Neural cell (in vitro differentiated cells): ENCODE measurements around the gene PEAR1. TPM values are rescaled to one million over a fixed set of nuclear protein-coding genes. Genes with fewer than 3 reads are reported as not detected.

Experiments
- H2AFZ ChIP-seq: fragments of 200-600, 300-800 bp; sonication (generic), shearing (Covaris generic); 2 replicates; pipeline ENCODE4 v1.6.0; 2014; ENCODE audit warnings: low read depth, mild to moderate bottlenecking, antibody characterized with exemption, low read length, moderate library complexity
- H3F3A ChIP-seq: fragments of 200-600 bp; shearing (Covaris generic); 2 replicates; pipeline ENCODE4 v1.6.1; 2016; ENCODE audit warnings: mild to moderate bottlenecking, moderate library complexity, mixed read lengths, antibody characterized with exemption, low read length; ENCODE audit not compliant: insufficient read depth, poor library complexity, severe bottlenecking
- H3K27ac ChIP-seq: fragments of 200-600, 300-800 bp; sonication (generic), shearing (Covaris generic); 2 replicates; pipeline ENCODE4 v1.5.1; 2014; ENCODE audit warnings: mild to moderate bottlenecking, low read length, moderate library complexity
- H3K27me3 ChIP-seq: fragments of 300-800, 200-600 bp; sonication (generic), shearing (Covaris generic); 2 replicates; pipeline ENCODE4 v1.6.0; 2014; ENCODE audit warnings: mild to moderate bottlenecking, low read depth, low read length, moderate library complexity; ENCODE audit not compliant: insufficient read depth
- H3K36me3 ChIP-seq: fragments of 300-800, 200-600 bp; sonication (generic), shearing (Covaris generic); 2 replicates; pipeline ENCODE4 v1.5.1; 2014; ENCODE audit warnings: mild to moderate bottlenecking, antibody characterized with exemption, low read length, moderate library complexity; ENCODE audit not compliant: insufficient read depth
- H3K4me2 ChIP-seq: fragments of 300-800, 200-600 bp; sonication (generic), shearing (Covaris generic); 2 replicates; pipeline ENCODE4 v1.6.0; 2014; ENCODE audit warnings: mild to moderate bottlenecking, low read length
- H3K4me3 ChIP-seq: fragments of 300-800, 200-600 bp; sonication (generic), shearing (Covaris generic); 2 replicates; pipeline ENCODE4 v1.5.1; 2014; ENCODE audit warnings: mild to moderate bottlenecking, low read length, moderate library complexity
- H3K79me2 ChIP-seq: fragments of 200-600 bp; shearing (Covaris generic); replicated peaks from 2 replicates; pipeline ENCODE4 v1.6.0; 2014; ENCODE audit warnings: mild to moderate bottlenecking, low read length, moderate library complexity; ENCODE audit not compliant: insufficient read depth
- H3K9ac ChIP-seq: fragments of 300-800, 200-600 bp; sonication (generic), shearing (Covaris generic); 2 replicates; pipeline ENCODE4 v1.6.1; 2016; ENCODE audit warnings: mild to moderate bottlenecking, low read length, mixed read lengths
- H3K9me2 ChIP-seq: fragments of 200-600 bp; shearing (Covaris generic); 2 replicates; pipeline ENCODE4 v1.6.1; 2016; ENCODE audit warnings: mild to moderate bottlenecking, low read length, mixed read lengths; ENCODE audit not compliant: insufficient read depth
- H3K9me3 ChIP-seq: fragments of 200-600, 300-800 bp; sonication (generic), shearing (Covaris generic); 2 replicates; pipeline ENCODE4 v1.6.1; 2016; ENCODE audit warnings: mild to moderate bottlenecking, mixed run types, low read length, moderate library complexity, mixed read lengths
- H4K20me1 ChIP-seq: fragments of 200-600 bp; shearing (Covaris generic); 2 replicates; pipeline ENCODE4 v1.6.1; 2016; ENCODE audit warnings: mild to moderate bottlenecking, mixed run types; ENCODE audit not compliant: insufficient read depth
- EP300 ChIP-seq: fragments of 450-650 bp; conservative IDR thresholded peaks from 2 replicates; pipeline ENCODE4 v1.6.1; 2014; ENCODE audit warnings: antibody characterized with exemption, mild to moderate bottlenecking, moderate library complexity; ENCODE audit not compliant: poor library complexity, severe bottlenecking
- EZH2 ChIP-seq: fragments of 200-600, 300-800 bp; shearing (Covaris generic), sonication (generic); IDR thresholded peaks from 2 replicates; pipeline ENCODE4 v1.6.1; 2014; ENCODE audit warnings: antibody characterized with exemption, low read length, borderline replicate concordance, mild to moderate bottlenecking; ENCODE audit not compliant: insufficient read depth, poor library complexity, severe bottlenecking
- MXI1 ChIP-seq: fragments of 450-650 bp; conservative IDR thresholded peaks from 2 replicates; pipeline ENCODE4 v1.6.1; 2014; ENCODE audit warnings: antibody characterized with exemption, mild to moderate bottlenecking; ENCODE audit not compliant: poor library complexity, severe bottlenecking
- POLR2AphosphoS5 ChIP-seq: IDR thresholded peaks from 2 replicates; pipeline ENCODE4 v1.6.1; 2012
- RAD21 ChIP-seq: fragments of 450-650 bp; conservative IDR thresholded peaks from 2 replicates; pipeline ENCODE4 v1.6.1; 2014; ENCODE audit warnings: antibody characterized with exemption, mild to moderate bottlenecking, moderate library complexity
- SMC3 ChIP-seq: fragments of 450-650 bp; conservative IDR thresholded peaks from 2 replicates; pipeline ENCODE4 v1.6.1; 2014; ENCODE audit warnings: antibody characterized with exemption, mild to moderate bottlenecking, moderate library complexity; ENCODE audit not compliant: poor library complexity
- TAF1 ChIP-seq: IDR thresholded peaks from 2 replicates; pipeline ENCODE4 v1.6.1; 2012; ENCODE audit warnings: low read depth
- polyA plus RNA-seq: library from polyadenylated mRNA; depleted of rRNA; stranded (reverse); fragments of >200 nt; gene quantifications from 2 replicates; pipeline ENCODE4 v1.2.3, GENCODE V29; 2014
- TF ChIP-seq, protein P1 (sequence below): IDR thresholded peaks from 2 replicates; pipeline ENCODE4 v1.6.1; 2012; ENCODE audit warnings: borderline replicate concordance
- TF ChIP-seq, protein P2 (sequence below): fragments of 450-650 bp; IDR thresholded peaks from 2 replicates; pipeline ENCODE4 v1.5.1; 2014; ENCODE audit warnings: antibody characterized with exemption, mild to moderate bottlenecking, moderate library complexity; ENCODE audit not compliant: poor library complexity, severe bottlenecking

PEAR1 gene
- polyA plus RNA-seq, 1 donor from 2014 or later, result not detected

DNA sequence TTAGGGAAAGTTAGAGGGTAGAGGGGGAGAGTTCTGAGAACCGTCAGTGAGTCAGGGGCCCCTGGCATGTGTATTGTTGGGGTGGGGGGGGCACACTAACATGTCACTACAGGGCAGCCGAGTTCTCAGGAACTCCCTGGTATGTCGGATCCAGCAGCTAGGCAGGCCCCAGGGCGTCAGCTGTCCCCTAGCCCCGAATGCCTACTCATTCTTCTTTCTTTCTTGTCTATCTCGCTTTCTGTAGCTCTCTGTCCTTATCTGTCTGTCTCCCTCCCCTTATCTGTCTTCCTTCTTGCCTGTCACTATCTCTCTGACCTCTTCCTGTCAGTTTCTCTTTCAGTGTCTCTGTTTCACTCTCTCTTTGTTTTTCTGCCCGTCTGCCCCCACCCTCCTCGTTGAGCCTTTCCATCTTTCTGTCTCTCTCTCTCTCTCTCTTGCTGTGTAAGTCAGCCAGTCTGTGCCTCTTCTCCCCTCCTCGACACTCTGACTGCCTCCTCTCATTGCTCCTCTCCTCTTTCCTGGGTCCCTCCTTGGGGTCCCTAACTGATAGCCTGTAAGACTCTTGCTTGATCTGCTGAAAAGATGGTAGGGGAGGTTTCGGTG is 30.4 kb upstream of the PEAR1 start:
- Histone ChIP-seq H3K4me3 (no peak overlapping the region), H3K9ac (peak overlapping the region; percentile 9), H3K9me3 (no peaks in the 10 kb centered on the region), H3K36me3 (no peaks in the 10 kb centered on the region), H3K27me3 (peaks cover 53% of the 10 kb centered on the region), H2AFZ (no peak overlapping the region), H3K9me2 (no peaks in the 10 kb centered on the region), H3K27ac (no peak overlapping the region), H4K20me1 (no peaks in the 10 kb centered on the region), H3K4me2 (no peak overlapping the region), H3K79me2 (no peaks in the 10 kb centered on the region), H3F3A (no peaks in the 10 kb centered on the region)
- TF ChIP-seq EP300 (no peak), MXI1 (no peak), POLR2AphosphoS5 (no peak), RAD21 (no peak), SMC3 (no peak), EZH2 (no peak), TAF1 (no peak)
- TF ChIP-seq, protein P1, sequence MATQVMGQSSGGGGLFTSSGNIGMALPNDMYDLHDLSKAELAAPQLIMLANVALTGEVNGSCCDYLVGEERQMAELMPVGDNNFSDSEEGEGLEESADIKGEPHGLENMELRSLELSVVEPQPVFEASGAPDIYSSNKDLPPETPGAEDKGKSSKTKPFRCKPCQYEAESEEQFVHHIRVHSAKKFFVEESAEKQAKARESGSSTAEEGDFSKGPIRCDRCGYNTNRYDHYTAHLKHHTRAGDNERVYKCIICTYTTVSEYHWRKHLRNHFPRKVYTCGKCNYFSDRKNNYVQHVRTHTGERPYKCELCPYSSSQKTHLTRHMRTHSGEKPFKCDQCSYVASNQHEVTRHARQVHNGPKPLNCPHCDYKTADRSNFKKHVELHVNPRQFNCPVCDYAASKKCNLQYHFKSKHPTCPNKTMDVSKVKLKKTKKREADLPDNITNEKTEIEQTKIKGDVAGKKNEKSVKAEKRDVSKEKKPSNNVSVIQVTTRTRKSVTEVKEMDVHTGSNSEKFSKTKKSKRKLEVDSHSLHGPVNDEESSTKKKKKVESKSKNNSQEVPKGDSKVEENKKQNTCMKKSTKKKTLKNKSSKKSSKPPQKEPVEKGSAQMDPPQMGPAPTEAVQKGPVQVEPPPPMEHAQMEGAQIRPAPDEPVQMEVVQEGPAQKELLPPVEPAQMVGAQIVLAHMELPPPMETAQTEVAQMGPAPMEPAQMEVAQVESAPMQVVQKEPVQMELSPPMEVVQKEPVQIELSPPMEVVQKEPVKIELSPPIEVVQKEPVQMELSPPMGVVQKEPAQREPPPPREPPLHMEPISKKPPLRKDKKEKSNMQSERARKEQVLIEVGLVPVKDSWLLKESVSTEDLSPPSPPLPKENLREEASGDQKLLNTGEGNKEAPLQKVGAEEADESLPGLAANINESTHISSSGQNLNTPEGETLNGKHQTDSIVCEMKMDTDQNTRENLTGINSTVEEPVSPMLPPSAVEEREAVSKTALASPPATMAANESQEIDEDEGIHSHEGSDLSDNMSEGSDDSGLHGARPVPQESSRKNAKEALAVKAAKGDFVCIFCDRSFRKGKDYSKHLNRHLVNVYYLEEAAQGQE, result no peak
- TF ChIP-seq, protein P2, sequence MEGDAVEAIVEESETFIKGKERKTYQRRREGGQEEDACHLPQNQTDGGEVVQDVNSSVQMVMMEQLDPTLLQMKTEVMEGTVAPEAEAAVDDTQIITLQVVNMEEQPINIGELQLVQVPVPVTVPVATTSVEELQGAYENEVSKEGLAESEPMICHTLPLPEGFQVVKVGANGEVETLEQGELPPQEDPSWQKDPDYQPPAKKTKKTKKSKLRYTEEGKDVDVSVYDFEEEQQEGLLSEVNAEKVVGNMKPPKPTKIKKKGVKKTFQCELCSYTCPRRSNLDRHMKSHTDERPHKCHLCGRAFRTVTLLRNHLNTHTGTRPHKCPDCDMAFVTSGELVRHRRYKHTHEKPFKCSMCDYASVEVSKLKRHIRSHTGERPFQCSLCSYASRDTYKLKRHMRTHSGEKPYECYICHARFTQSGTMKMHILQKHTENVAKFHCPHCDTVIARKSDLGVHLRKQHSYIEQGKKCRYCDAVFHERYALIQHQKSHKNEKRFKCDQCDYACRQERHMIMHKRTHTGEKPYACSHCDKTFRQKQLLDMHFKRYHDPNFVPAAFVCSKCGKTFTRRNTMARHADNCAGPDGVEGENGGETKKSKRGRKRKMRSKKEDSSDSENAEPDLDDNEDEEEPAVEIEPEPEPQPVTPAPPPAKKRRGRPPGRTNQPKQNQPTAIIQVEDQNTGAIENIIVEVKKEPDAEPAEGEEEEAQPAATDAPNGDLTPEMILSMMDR, result no peak

DNA sequence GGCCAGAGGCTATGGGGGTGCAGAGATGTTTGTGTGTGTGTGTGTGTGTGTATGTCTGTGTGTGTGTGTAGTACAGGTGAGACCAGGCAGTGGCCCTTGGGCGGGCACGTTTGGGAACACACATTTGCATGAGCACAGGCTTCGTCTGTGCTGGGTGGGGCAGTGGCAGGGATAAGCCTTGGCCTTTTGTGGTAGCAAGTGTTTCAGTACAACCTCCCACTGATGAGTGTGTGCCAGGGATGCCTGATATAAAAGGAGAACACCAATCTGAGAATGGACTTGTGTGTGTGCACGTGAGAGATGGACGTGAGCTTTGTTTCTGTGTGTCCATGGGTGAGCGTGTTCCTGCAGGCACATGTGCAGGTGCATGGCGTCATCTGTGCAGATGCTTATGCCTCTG is 29.9 kb upstream of the PEAR1 start:
- Histone ChIP-seq H4K20me1 (no peaks in the 10 kb centered on the region), H3K27ac (no peak overlapping the region), H3K9me2 (no peaks in the 10 kb centered on the region), H3K27me3 (peaks cover 48% of the 10 kb centered on the region), H3K4me3 (no peak overlapping the region), H3K9me3 (no peaks in the 10 kb centered on the region), H2AFZ (no peak overlapping the region), H3F3A (no peaks in the 10 kb centered on the region), H3K9ac (no peak overlapping the region), H3K4me2 (no peak overlapping the region), H3K79me2 (no peaks in the 10 kb centered on the region), H3K36me3 (no peaks in the 10 kb centered on the region)
- TF ChIP-seq, protein P2, result no peak
- TF ChIP-seq RAD21, result no peak
- TF ChIP-seq EP300, result no peak
- TF ChIP-seq EZH2, result no peak
- TF ChIP-seq POLR2AphosphoS5, result no peak
- no peak for TF ChIP-seq MXI1
- no peak for TF ChIP-seq SMC3
- no peak for TF ChIP-seq TAF1
- TF ChIP-seq, protein P1, result no peak
